Lower leg skin (tissue), 4 donors: ENCODE measurements around the gene SLC12A4. TPM values are rescaled to one million over a fixed set of nuclear protein-coding genes. Genes with fewer than 3 reads are reported as not detected.
"Not testable (repeated sequence)": the region's sequence is repeated elsewhere in the genome, so short reads cannot be mapped to it uniquely, and the experiment has no call there.

Experiments
- DNase-seq, 2 donors: peaks; one replicate each; pipeline ENCODE4 v3.0.0-alpha.2; 2019; ENCODE audit warnings: low spot score in 2 of 2
- H3K4me3 ChIP-seq: fragments of 200-600 bp; sonication (generic); 2 replicates; pipeline ENCODE4 v1.5.1; 2017; ENCODE audit warnings: mild to moderate bottlenecking, low read depth; ENCODE audit not compliant: poor library complexity, severe bottlenecking
- CTCF ChIP-seq, 3 donors: fragments of 450-650 bp; IDR thresholded peaks; one replicate each; pipeline ENCODE4 v1.5.1; 2016; ENCODE audit warnings: antibody characterized with exemption in 3 of 3, mild to moderate bottlenecking in 3 of 3, moderate library complexity in 2 of 3
- POLR2A ChIP-seq, 2 donors: fragments of 450-650 bp; IDR thresholded peaks; one replicate each; pipeline ENCODE4 v1.6.1; 2016 to 2017; ENCODE audit warnings: antibody characterized with exemption in 2 of 2, mild to moderate bottlenecking in 1 of 2, moderate library complexity in 1 of 2
- WGBS, 2 donors: methylation state at CpG; one replicate each; pipeline ENCODE4 v1.1.5; 2018; 5-methylcytosine and 5-hydroxymethylcytosine counted together
- intact Hi-C: fragments of 100-400 bp; cut with DNase I; formaldehyde crosslinking; loops from one replicate; pipeline ENCODE4 v1.15.0; 2023; ENCODE audit warnings: low total_unique reads
- total RNA-seq, 4 donors: library from RNA; depleted of rRNA; stranded (reverse); fragments of >200 nt; gene quantifications; one replicate each; pipeline ENCODE4 v1.1.0, GENCODE V29; 2016

The SLC12A4 gene
- total RNA-seq, 4 donors from 2014 or later, result 31.3 to 74.1 (median 50.9) TPM

DNA sequence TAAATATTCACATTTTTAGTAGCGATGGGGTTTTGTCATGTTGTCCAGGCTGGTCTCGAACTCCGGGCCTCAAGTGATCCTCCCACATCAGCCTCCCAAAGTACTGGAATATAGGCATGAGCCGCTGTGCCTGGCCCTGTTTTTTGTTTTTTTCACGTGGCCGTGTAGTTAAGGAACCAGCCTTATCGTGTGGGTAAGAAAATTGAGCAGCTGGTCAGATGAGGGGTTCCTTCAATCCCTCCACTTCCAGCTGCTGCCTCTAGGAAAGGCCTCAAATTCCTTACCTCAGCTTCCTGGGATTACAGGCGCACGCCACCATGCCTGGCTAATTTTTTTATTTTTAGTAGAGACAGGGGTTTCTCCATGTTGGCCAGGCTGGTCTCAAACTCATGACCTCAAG is 36.8 kb upstream of the SLC12A4 start:
- H3K4me3 ChIP-seq, result no peak overlapping the region
- TF ChIP-seq POLR2A (IDR thresholded peaks at IDR 0.05) (no peak), CTCF (IDR thresholded peaks at IDR 0.05) (no peak)
- DNase-seq, result no peak
- intact Hi-C loops, result no loop called here
- WGBS, 2 donors, result 78 to 79% methylated on average over 9 of the region's 9 CpGs

DNA sequence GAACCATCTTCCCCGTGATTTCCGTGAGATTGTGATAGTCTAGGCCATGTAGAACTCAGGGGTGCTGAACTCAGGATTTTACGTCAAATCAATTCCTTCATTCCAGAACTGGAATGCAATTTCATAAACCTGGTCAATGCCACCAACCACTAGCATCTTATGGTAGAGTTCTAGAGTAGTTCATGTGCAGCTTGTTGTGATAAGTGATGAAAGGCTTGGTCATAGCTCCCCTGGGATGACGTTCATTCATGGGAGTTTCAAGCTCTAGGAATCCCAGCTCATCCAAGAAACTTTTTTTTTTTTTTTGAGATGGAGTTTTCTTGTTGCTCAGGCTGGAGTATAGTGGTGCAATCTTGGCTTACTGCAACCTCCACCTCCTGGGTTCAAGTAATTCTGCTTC is 34.6 kb upstream of the SLC12A4 start:
- DNase-seq, result no peak
- 71 to 82% methylated on average over 4 of the region's 4 CpGs for WGBS, 2 donors
- intact Hi-C loops, result no loop called here
- no peak for TF ChIP-seq POLR2A (IDR thresholded peaks at IDR 0.05)
- TF ChIP-seq CTCF (IDR thresholded peaks at IDR 0.05), result no peak
- H3K4me3 ChIP-seq, result no peak overlapping the region

DNA sequence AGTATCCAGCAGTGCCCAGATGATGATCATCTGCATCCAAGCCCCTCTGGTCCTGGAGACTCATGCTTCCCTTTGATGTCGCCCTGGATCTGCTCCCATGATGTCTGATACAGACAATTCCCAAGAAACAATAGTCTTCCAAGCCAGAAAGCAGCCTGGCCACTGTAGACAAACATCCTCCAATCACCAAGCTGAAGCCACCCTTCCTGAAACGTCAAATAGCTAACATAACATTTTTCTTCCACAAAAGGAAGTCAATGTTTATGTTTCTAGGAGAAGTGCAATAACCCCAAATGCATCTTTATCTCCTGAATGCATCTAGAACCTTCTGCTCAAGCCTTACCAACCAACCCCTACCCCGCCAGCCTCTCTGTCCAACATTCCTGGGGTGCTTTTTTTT is 32.0 kb upstream of the SLC12A4 start:
- no peak overlapping the region for H3K4me3 ChIP-seq
- TF ChIP-seq POLR2A (IDR thresholded peaks at IDR 0.05) (no peak), CTCF (IDR thresholded peaks at IDR 0.05) (no peak)
- intact Hi-C loops, result no loop called here
- WGBS, 2 donors, result 50 to 56% methylated on average over 3 of the region's 3 CpGs
- DNase-seq, result no peak

- 44 to 53% methylated on average over 2 of the region's 2 CpGs for WGBS, 2 donors
- no peak overlapping the region for H3K4me3 ChIP-seq
- no peak for TF ChIP-seq POLR2A (IDR thresholded peaks at IDR 0.05)
- TF ChIP-seq CTCF (IDR thresholded peaks at IDR 0.05), result no peak
- DNase-seq, result no peak
- intact Hi-C loops, result loop anchor here (10.0 kb wide), 1 partner anchor 225 kb away; no protein-coding TSS in a partner anchor
Observed at GRCh38 chr16:67999985-68000384, 31.5 kb upstream of the SLC12A4 start.

DNA sequence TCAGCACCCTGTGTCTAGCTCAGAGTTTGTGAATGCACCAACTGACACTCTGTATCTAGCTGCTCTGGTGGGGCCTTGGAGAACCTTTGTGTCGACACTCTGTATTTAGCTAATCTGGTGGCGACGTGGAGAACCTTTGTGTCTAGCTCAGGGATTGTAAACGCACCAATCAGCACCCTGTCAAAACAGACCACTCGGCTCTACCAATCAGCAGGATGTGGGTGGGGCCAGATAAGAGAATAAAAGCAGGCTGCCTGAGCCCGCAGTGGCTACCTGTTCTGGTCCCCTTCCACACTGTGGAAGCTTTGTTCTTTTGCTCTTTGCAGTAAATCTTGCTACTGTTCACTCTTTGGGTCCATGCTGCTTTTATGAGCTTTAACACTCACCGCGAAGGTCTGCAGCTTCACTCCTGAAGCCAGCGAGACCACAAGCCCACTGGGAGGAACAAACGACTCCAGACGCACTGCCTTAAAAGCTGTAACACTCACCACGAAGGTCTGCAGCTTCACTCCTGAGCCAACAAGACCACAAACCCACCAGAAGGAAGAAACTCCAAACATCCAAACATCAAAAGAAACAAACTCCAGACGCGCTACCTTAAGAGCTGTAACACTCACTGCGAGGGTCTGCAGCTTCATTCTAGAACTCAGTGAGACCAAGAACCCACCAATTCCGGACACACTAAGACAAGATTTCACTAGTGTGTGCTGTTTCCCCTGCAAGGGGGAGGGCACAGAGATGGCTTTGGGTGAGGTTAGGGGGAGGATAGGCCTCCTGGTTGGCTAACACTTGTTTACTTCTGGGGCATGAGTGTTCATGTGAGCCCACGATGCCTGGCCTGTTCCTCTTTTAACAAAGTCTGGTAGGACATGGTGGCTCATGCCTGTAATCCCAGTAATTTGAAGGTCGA is 30.6 kb upstream of the SLC12A4 start, which contains the start of gene DPEP2:
Gene DPEP2, minus strand, starts transcription at position 706 of the 910 bp plus-strand sequence. CDS start 6,272 bp downstream, outside the sequence.
- 71 to 75% methylated on average over 18 of the region's 18 CpGs for WGBS, 2 donors
- H3K4me3 ChIP-seq, result not testable (repeated sequence)
- peak in 1 of 2 donors; percentile 41 for DNase-seq
- intact Hi-C loops, result loop anchor here (10.0 kb wide), 1 partner anchor 226 kb away; no protein-coding TSS in a partner anchor

- DNase-seq, H3K4me3 ChIP-seq: not testable (repeated sequence)
- intact Hi-C loops, result loop anchor here (10.0 kb wide), 1 partner anchor 226 kb away; no protein-coding TSS in a partner anchor
- 92 to 100% methylated on average over 10 to 36 of the region's 36 CpGs for WGBS, 2 donors
Observed at GRCh38 chr16:67998231-67998778, 29.9 kb upstream of the SLC12A4 start.
